RWPE2 (cell line): ENCODE results near the gene GCA.
A peak's percentile ranks its signal among the peaks of the same experiment; 100 is the strongest.

Experiments used
- ATAC-seq: fragments of 200-7000 bp; cut with Tn5 transposase; 3 replicates; pipeline ENCODE4 v1.9.1; 2021; ENCODE audit warnings: low read depth
- DNase-seq: peaks from one replicate; pipeline ENCODE4 v3.0.0-alpha.2; 2020; ENCODE audit warnings: low spot score
- H3K27ac ChIP-seq: fragments of 450-650 bp; 2 replicates; pipeline ENCODE4 v1.5.1; 2017; ENCODE audit warnings: mild to moderate bottlenecking; ENCODE audit not compliant: poor library complexity, severe bottlenecking
- H3K27me3 ChIP-seq: fragments of 250-450 bp; sonication (Bioruptor Pico); 2 replicates; pipeline ENCODE4 v1.5.1; 2021; ENCODE audit warnings: mild to moderate bottlenecking, moderate library complexity; ENCODE audit not compliant: insufficient read depth, poor library complexity, severe bottlenecking
- H3K36me3 ChIP-seq: fragments of 250-450 bp; sonication (Bioruptor Pico); 2 replicates; pipeline ENCODE4 v1.5.1; 2020; ENCODE audit warnings: low read depth, mild to moderate bottlenecking, moderate library complexity
- H3K4me1 ChIP-seq: fragments of 250-450 bp; sonication (Bioruptor Pico); 2 replicates; pipeline ENCODE4 v1.5.1; 2021; ENCODE audit warnings: mild to moderate bottlenecking, moderate library complexity; ENCODE audit not compliant: insufficient read depth, poor library complexity, severe bottlenecking
- H3K4me3 ChIP-seq: fragments of 250-450 bp; sonication (Bioruptor Pico); 2 replicates; pipeline ENCODE4 v1.5.1; 2021; ENCODE audit warnings: mild to moderate bottlenecking, moderate library complexity; ENCODE audit not compliant: severe bottlenecking
- H3K9me3 ChIP-seq: fragments of 250-450 bp; sonication (Bioruptor Pico); 2 replicates; pipeline ENCODE4 v1.5.1; 2021; ENCODE audit warnings: mild to moderate bottlenecking, moderate library complexity; ENCODE audit not compliant: severe bottlenecking
- CTCF ChIP-seq: fragments of 450-650 bp; IDR thresholded peaks from one replicate; pipeline ENCODE4 v1.5.1; 2017; ENCODE audit warnings: mild to moderate bottlenecking, moderate library complexity; ENCODE audit not compliant: poor library complexity, severe bottlenecking

Gene GCA

DNA sequence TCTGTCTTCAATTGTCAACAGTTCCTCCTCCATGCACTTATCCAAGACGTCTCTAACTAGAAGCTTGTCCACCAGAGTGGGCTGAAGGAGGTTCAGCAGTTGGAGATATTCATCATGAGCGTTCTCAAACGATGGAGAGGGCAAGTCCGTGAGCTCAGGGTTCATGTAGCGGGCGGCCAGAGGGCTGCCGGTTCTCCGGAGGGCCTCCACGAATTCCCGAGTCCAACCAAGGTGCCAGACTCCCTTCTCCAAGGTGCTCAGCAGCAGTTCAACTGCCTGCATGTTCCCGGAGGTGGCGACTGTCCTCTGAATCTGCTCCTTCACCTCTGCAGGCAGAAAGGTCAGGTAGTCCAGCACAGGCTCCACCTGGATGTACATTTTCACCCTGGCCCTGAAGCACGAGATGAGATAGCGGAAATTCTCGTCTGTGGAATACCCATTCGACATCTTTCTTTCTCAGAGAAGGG is 26.0 kb upstream of the GCA start:
- H3K36me3 ChIP-seq: no peaks in the 10 kb centered on the region
- H3K9me3 ChIP-seq: no peaks in the 10 kb centered on the region
- ATAC-seq (peak; percentile 51), DNase-seq (peak; percentile 52)
- TF ChIP-seq CTCF: no peak
- peak overlapping the region; percentile 78 for H3K4me3 ChIP-seq
- no peaks in the 10 kb centered on the region for H3K27me3 ChIP-seq
- H3K4me1 ChIP-seq: peaks cover 13% of the 10 kb centered on the region
- peak overlapping the region; percentile 56 for H3K27ac ChIP-seq

DNA sequence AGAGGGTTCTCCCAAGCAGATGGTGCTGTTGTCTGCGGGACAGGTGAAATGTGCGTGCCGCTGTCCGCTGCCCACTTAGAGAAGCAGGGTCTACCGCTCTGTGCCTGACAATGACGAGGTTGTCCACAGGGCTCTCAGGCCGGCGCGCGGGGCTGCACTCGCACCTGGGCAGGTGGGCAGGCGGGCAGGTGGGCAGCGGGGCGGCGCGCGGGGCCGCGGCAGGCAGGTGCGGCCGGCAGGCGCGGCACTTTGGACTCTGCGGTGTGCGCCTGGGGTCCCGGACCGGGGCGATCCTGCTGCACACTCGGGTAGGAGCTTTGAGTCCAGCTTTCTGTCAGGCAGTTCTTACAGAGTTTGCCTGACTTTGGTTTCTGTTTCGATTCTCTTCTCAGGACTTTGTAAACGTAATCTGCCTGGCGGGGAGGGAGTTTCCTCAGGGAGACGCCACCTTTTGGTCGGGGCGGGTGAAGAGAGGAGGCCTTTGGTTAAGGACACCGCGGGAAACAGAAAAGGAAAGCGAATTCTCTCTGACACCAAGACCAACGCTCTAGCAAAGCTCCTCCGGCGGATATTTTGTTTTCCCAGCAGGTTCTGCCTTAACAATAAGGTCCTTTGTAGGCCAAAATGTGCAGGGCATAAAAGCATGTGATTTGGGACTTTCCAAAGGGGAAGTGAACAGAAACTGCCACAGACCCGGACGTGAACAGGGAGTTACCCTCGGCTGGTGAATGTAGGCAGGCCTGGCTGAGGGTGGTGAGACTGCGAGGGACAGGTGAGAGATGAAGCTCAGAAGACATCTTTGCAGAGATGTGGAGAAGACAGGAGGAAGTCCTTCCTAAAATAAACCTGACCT is 25.4 kb upstream of the GCA start, which contains the start of gene IFIH1:
TSS of gene IFIH1 (minus strand) at position 357 of the 853 bp plus-strand sequence. CDS start 377 bp downstream, outside the sequence.
- DNase-seq (peak; percentile 78), ATAC-seq (peak; percentile 82)
- H3K36me3 ChIP-seq: no peaks in the 10 kb centered on the region
- TF ChIP-seq CTCF: peak; percentile 59
- H3K27ac ChIP-seq: peak within 1 kb of the TSS; percentile 56
- H3K9me3 ChIP-seq: no peaks in the 10 kb centered on the region
- no peaks in the 10 kb centered on the region for H3K27me3 ChIP-seq
- peaks cover 13% of the 10 kb centered on the region for H3K4me1 ChIP-seq
- H3K4me3 ChIP-seq: peak within 1 kb of the TSS; percentile 78

GRCh38 chr2:162320864-162321517 is 22.9 kb upstream of the GCA start:
- ATAC-seq (no peak), DNase-seq (no peak)
- Histone ChIP-seq H3K4me3 (no peak overlapping the region), H3K36me3 (no peaks in the 10 kb centered on the region), H3K27me3 (no peaks in the 10 kb centered on the region), H3K9me3 (no peaks in the 10 kb centered on the region), H3K27ac (no peak overlapping the region), H3K4me1 (peaks cover 13% of the 10 kb centered on the region)
- TF ChIP-seq CTCF: no peak

DNA sequence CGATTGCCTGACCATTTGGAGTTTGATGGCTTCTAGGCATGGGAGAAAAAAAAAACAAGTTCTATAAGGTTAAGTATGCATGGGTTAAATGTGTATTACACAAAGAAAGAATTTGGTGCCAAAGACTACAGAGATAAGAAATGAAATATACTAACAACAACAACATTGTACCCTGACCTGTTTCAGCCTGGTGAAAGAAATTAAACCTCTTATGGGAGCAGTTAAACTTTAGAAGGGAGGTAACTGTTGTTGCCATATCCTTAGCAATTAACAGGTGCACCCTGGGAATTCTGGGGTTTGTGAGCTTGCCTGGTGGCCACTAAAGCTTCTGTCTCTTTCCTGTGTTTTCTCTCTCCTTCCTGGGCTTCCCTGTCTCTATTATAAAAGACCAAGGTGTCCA is 19.0 kb upstream of the GCA start:
- DNase-seq (no peak), ATAC-seq (no peak)
- Histone ChIP-seq H3K36me3 (no peaks in the 10 kb centered on the region), H3K27ac (no peak overlapping the region), H3K4me1 (peaks cover 5% of the 10 kb centered on the region), H3K9me3 (no peaks in the 10 kb centered on the region), H3K4me3 (no peak overlapping the region), H3K27me3 (no peaks in the 10 kb centered on the region)
- TF ChIP-seq CTCF: no peak
